ENCODE data around the gene TIMELESS. TPM values are rescaled to one million over a fixed set of nuclear protein-coding genes. Genes with fewer than 3 reads are reported as not detected.
"Not testable (repeated sequence)": the region's sequence is repeated elsewhere in the genome, so short reads cannot be mapped to it uniquely, and the experiment has no call there.

Gene TIMELESS
- total and polyA plus RNA-seq, 10 of the 15 experiments (the other 5 are each of a cell fraction or from before 2014, with no cell fraction given), result 5.8 to 57.8 (median 31.8) TPM

DNA sequence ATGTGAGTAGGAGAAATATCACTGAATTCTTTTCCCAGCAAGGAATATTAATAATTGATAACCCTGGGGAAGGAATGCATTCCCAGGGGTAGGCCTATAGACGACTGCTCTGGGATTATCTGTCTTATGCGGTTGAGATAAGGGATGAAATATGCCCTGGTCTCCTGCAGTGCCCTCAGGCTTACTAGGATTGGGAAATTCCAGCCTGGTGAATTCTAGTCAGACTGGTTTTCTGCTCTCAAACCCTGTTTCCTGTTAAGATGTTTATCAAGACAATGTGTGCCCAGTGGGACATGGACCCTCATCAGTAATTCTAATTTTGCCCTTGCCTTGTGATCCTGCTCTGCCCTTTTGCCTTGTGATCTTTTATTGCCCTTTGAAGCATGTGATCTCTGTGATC, 6.0 kb downstream of the TIMELESS start:
- H3K4me1 ChIP-seq (ENCODE audit: control insufficient read depth, insufficient read depth, low read length); H3K27ac ChIP-seq (ENCODE audit: control insufficient read depth, insufficient read depth); FAIRE-seq; H3K9me3 ChIP-seq (replicated peaks; ENCODE audit: control insufficient read depth, insufficient read depth, low read length); H4K20me1 ChIP-seq (ENCODE audit: control insufficient read depth, insufficient read depth); H2AFZ ChIP-seq (ENCODE audit: control insufficient read depth, low read depth, low read length); H3K4me2 ChIP-seq (ENCODE audit: control insufficient read depth, insufficient read depth); CTCF ChIA-PET; intact Hi-C loops (cut with micrococcal nuclease; ENCODE audit: unreplicated experiment); H3K27me3 ChIP-seq (replicated peaks in 1 of 2; ENCODE audit: control insufficient read depth in 2 of 2, insufficient read depth in 2 of 2, low read length in 1 of 2); ATAC-seq; SMC1A ChIA-PET (ENCODE audit: uncharacterized antibody, unreplicated experiment); DNase-seq (ENCODE audit: low read depth, low spot score); H3K36me3 ChIP-seq (ENCODE audit: control insufficient read depth in 2 of 2, insufficient read depth in 2 of 2, low read length in 1 of 2); BruUV-seq (replicated peaks); H3K4me3 ChIP-seq; RAD21 ChIA-PET (ENCODE audit: unreplicated experiment); H3K9ac ChIP-seq (ENCODE audit: control insufficient read depth, insufficient read depth, low read length); in situ Hi-C loops (cut with MboI): not testable (repeated sequence)
- peaks cover 12% of the 10 kb centered on the region for H3K79me2 ChIP-seq (ENCODE audit: control insufficient read depth, insufficient read depth, low read length)
- WGBS (ENCODE audit: insufficient coverage, insufficient replicate concordance, low lambda C conversion rate, missing lambda C conversion rate), result 96% methylated on average over 2 of the region's 2 CpGs
- POLR2A ChIA-PET, result interaction anchor here (0.6 to 0.7 kb wide), 2 partner anchors 83 to 192 kb away, joined by 4 to 6 read pairs; partner anchors contain the start of gene STAT2

DNA sequence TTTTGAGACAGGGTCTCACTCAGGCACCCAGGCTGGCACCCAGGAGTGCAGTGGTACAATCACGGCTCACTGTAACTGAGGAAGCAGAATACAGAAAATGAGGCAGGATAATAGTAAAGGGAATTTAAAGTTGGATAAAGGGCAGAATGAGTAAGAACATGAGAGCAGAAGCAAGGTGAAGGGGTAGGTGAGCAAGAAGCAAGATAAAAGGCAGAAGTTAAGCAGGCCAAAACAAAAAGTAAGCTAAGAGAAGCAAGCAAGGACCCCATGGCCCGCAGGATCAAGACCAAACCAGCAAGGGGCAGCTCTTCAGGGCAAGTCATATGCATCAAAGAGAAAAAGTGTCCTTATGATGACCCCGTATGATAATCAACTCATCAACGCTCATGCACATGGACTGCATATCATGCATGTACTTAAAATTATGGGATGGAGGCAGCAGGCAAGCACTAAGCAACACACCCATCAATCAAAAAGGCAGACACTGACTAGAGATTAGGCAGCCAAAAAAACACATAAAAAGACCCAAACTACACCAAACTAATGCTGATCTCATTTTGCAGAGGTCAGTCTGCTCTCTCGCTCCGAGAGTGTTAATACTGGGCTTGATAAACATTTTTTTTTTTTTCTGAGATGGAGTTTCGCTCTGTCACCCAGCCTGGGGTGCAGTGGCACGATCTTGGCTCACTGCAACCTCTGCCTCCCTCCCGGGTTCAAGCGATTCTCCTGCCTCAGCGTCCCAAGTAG, 11.6 kb downstream of the TIMELESS start:
- ChIA-PET RAD21 (ENCODE audit: unreplicated experiment) (no interaction called here), POLR2A (interaction anchor here (0.7 kb wide), 1 partner anchor 221 kb away, joined by 3 read pairs; no protein-coding TSS in a partner anchor), CTCF (interaction anchor here (0.7 to 2.4 kb wide), 3 partner anchors 14 to 75 kb away, joined by 3 to 9 read pairs (median 3); partner anchors contain the start of gene APOF), SMC1A (ENCODE audit: uncharacterized antibody, unreplicated experiment) (interaction anchor here (0.7 to 1.1 kb wide), 3 partner anchors 12 to 236 kb away, joined by 3 read pairs; partner anchors contain the start of gene STAT2)
- Histone ChIP-seq H3K27ac (ENCODE audit: control insufficient read depth, insufficient read depth) (no peak overlapping the region), H3K4me2 (ENCODE audit: control insufficient read depth, insufficient read depth) (no peak overlapping the region), H4K20me1 (ENCODE audit: control insufficient read depth, insufficient read depth) (no peaks in the 10 kb centered on the region), H2AFZ (ENCODE audit: control insufficient read depth, low read depth, low read length) (no peak overlapping the region), H3K27me3 (replicated peaks in 1 of 2; ENCODE audit: control insufficient read depth in 2 of 2, insufficient read depth in 2 of 2, low read length in 1 of 2) (no peaks in the 10 kb centered on the region), H3K9me3 (replicated peaks; ENCODE audit: control insufficient read depth, insufficient read depth, low read length) (no peaks in the 10 kb centered on the region; the same call in 2 of the 3 replicates), H3K9ac (ENCODE audit: control insufficient read depth, insufficient read depth, low read length) (no peak overlapping the region), H3K4me1 (ENCODE audit: control insufficient read depth, insufficient read depth, low read length) (no peaks in the 10 kb centered on the region), H3K4me3 (no peak overlapping the region), H3K79me2 (ENCODE audit: control insufficient read depth, insufficient read depth, low read length) (peaks cover 8% of the 10 kb centered on the region), H3K36me3 (ENCODE audit: control insufficient read depth in 2 of 2, insufficient read depth in 2 of 2, low read length in 1 of 2) (peaks cover 6 to 10% of the 10 kb centered on the region in 2 experiments; a peak in 3 of 4 replicates)
- 88% methylated on average over 11 of the region's 11 CpGs for WGBS (ENCODE audit: insufficient coverage, insufficient replicate concordance, low lambda C conversion rate, missing lambda C conversion rate)
- FAIRE-seq (no peak), ATAC-seq (no peak), DNase-seq (ENCODE audit: low read depth, low spot score) (no peak)
- TF ChIP-seq, protein P1, sequence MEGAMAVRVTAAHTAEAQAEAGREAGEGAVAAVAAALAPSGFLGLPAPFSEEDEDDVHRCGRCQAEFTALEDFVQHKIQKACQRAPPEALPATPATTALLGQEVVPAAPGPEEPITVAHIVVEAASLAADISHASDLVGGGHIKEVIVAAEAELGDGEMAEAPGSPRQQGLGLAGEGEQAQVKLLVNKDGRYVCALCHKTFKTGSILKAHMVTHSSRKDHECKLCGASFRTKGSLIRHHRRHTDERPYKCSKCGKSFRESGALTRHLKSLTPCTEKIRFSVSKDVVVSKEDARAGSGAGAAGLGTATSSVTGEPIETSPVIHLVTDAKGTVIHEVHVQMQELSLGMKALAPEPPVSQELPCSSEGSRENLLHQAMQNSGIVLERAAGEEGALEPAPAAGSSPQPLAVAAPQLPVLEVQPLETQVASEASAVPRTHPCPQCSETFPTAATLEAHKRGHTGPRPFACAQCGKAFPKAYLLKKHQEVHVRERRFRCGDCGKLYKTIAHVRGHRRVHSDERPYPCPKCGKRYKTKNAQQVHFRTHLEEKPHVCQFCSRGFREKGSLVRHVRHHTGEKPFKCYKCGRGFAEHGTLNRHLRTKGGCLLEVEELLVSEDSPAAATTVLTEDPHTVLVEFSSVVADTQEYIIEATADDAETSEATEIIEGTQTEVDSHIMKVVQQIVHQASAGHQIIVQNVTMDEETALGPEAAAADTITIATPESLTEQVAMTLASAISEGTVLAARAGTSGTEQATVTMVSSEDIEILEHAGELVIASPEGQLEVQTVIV (IDR thresholded peaks at IDR 0.05; ENCODE audit: borderline replicate concordance, partially characterized antibody), result no peak
- TF ChIP-seq, protein P2, sequence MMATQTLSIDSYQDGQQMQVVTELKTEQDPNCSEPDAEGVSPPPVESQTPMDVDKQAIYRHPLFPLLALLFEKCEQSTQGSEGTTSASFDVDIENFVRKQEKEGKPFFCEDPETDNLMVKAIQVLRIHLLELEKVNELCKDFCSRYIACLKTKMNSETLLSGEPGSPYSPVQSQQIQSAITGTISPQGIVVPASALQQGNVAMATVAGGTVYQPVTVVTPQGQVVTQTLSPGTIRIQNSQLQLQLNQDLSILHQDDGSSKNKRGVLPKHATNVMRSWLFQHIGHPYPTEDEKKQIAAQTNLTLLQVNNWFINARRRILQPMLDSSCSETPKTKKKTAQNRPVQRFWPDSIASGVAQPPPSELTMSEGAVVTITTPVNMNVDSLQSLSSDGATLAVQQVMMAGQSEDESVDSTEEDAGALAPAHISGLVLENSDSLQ (IDR thresholded peaks at IDR 0.05), result peak; percentile 36; the same call in 1 of the 2 replicates
- in situ Hi-C loops (cut with MboI) (no loop called here), intact Hi-C loops (cut with micrococcal nuclease; ENCODE audit: unreplicated experiment) (no loop called here)
- BruUV-seq (replicated peaks), result no TSS peak

Measured in GM12878 (cell line).